HepG2 (cell line): Measurements from ENCODE around the gene NPB. TPM values are rescaled to one million over a fixed set of nuclear protein-coding genes. Genes with fewer than 3 reads are reported as not detected.

Experiments
- BATF2 ChIP-seq: sonication (generic); formaldehyde crosslinking; IDR thresholded peaks from 2 replicates; pipeline ENCODE4 v1.8.0; 2022; ENCODE audit warnings: mild to moderate bottlenecking, missing genetic modification reagents, moderate library complexity
- FOSL2 ChIP-seq: sonication (generic); formaldehyde crosslinking; IDR thresholded peaks from 2 replicates; pipeline ENCODE4 v1.4.0; 2020; ENCODE audit warnings: missing genetic modification reagents
- MXI1 ChIP-seq: IDR thresholded peaks from 3 replicates; pipeline ENCODE4 v1.6.1; 2012; ENCODE audit warnings: low read depth, low read length, inconsistent platforms, borderline replicate concordance
- TFDP1 ChIP-seq: IDR thresholded peaks from 2 replicates; pipeline ENCODE4 v1.6.1; 2016; ENCODE audit warnings: missing compliant biosample characterization, missing genetic modification reagents, borderline replicate concordance
- U2AF1 ChIP-seq: fragments of 200-400 bp; formaldehyde crosslinking; optimal IDR thresholded peaks from 2 replicates; pipeline ENCODE3; 2017; ENCODE audit warnings: mild to moderate bottlenecking, low read depth, low read length
- ZBTB34 ChIP-seq: sonication (generic); formaldehyde crosslinking; IDR thresholded peaks from 2 replicates; pipeline ENCODE4 v1.8.0; 2022; ENCODE audit warnings: mild to moderate bottlenecking, missing genetic modification reagents
- ZNF281 ChIP-seq: sonication (generic); formaldehyde crosslinking; IDR thresholded peaks from 2 replicates; pipeline ENCODE4 v1.4.0; 2020; ENCODE audit warnings: missing genetic modification reagents, borderline replicate concordance
- ZNF580 ChIP-seq: IDR thresholded peaks from 2 replicates; pipeline ENCODE4 v1.6.1; 2016; ENCODE audit warnings: low read depth, borderline replicate concordance
- ZNF773 ChIP-seq: sonication (generic); formaldehyde crosslinking; IDR thresholded peaks from 2 replicates; pipeline ENCODE4 v1.4.0; 2020; ENCODE audit warnings: missing genetic modification reagents, borderline replicate concordance
- polyA plus RNA-seq, 8 experiments: library from polyadenylated mRNA; depleted of rRNA in 3 of 8; stranded (reverse) in 7 of 8; unstranded in 1 of 8; fragments of >200 nt; fragmentation: Illumina TruSeq in 4 of 8; extraction: Trizol in 4 of 8; gene quantifications; 2 replicates each; pipeline versions ENCODE4 v1.2.1 to v1.2.3, GENCODE V29; 2011 to 2016; ENCODE audit warnings: low read depth in 4 of 8, missing spikeins in 1 of 8, mixed read lengths in 1 of 8; ENCODE audit not compliant: insufficient read depth in 1 of 8
- total RNA-seq, 5 experiments: library from RNA; depleted of rRNA; stranded (reverse); fragments of >200 nt; fragmentation: Illumina TruSeq; extraction: Trizol; gene quantifications; 2 replicates each; pipeline ENCODE4 v1.2.3, GENCODE V29; 2016; ENCODE audit warnings: low read depth in 1 of 5
- TF ChIP-seq, protein P1 (sequence below): sonication (generic); formaldehyde crosslinking; conservative IDR thresholded peaks from 2 replicates; pipeline ENCODE4 v1.4.0; 2020; ENCODE audit warnings: mild to moderate bottlenecking, missing genetic modification reagents, moderate library complexity
- TF ChIP-seq, protein P2 (sequence below): IDR thresholded peaks from 2 replicates; pipeline ENCODE4 v1.6.1; 2012; ENCODE audit warnings: inconsistent platforms
- TF ChIP-seq, protein P3 (sequence below), 2 experiments: sonication (generic) in 1 of 2; formaldehyde crosslinking in 1 of 2; IDR thresholded peaks; 2 replicates each; pipeline versions ENCODE4 v1.5.1 to v1.6.1; 2011 to 2020; ENCODE audit warnings: borderline replicate concordance in 1 of 2, low read depth in 1 of 2, low read length in 1 of 2, mild to moderate bottlenecking in 1 of 2, missing genetic modification reagents in 1 of 2, moderate library complexity in 1 of 2

NPB gene
- total and polyA plus RNA-seq, 2 of the 13 experiments (the other 11 are each of a cell fraction or from before 2014, with no cell fraction given) = 0.11 to 0.93 TPM

GRCh38 chr17:81916234-81917001 lies 14.4 kb downstream of the NPB start (continued):
- TF ChIP-seq, protein P1, sequence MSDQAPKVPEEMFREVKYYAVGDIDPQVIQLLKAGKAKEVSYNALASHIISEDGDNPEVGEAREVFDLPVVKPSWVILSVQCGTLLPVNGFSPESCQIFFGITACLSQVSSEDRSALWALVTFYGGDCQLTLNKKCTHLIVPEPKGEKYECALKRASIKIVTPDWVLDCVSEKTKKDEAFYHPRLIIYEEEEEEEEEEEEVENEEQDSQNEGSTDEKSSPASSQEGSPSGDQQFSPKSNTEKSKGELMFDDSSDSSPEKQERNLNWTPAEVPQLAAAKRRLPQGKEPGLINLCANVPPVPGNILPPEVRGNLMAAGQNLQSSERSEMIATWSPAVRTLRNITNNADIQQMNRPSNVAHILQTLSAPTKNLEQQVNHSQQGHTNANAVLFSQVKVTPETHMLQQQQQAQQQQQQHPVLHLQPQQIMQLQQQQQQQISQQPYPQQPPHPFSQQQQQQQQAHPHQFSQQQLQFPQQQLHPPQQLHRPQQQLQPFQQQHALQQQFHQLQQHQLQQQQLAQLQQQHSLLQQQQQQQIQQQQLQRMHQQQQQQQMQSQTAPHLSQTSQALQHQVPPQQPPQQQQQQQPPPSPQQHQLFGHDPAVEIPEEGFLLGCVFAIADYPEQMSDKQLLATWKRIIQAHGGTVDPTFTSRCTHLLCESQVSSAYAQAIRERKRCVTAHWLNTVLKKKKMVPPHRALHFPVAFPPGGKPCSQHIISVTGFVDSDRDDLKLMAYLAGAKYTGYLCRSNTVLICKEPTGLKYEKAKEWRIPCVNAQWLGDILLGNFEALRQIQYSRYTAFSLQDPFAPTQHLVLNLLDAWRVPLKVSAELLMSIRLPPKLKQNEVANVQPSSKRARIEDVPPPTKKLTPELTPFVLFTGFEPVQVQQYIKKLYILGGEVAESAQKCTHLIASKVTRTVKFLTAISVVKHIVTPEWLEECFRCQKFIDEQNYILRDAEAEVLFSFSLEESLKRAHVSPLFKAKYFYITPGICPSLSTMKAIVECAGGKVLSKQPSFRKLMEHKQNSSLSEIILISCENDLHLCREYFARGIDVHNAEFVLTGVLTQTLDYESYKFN (CRISPR knock-in tag) = 0 out of 2 replicates have a peak, but pooled peaks have one; percentile 24
- TF ChIP-seq U2AF1 (no peak), BATF2 (CRISPR knock-in tag) (no peak), ZNF773 (no peak), ZNF281 (CRISPR knock-in tag) (no peak), MXI1 (peak; percentile 60; the same call in 1 of the 3 replicates), ZNF580 (CRISPR knock-in tag) (no peak), TFDP1 (peak; percentile 41; the same call in 1 of the 2 replicates), FOSL2 (CRISPR knock-in tag) (0 out of 2 replicates have a peak, but pooled peaks have one; percentile 41), ZBTB34 (CRISPR knock-in tag) (no peak)
- TF ChIP-seq, protein P2, sequence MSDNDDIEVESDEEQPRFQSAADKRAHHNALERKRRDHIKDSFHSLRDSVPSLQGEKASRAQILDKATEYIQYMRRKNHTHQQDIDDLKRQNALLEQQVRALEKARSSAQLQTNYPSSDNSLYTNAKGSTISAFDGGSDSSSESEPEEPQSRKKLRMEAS = peak; percentile 34; the same call in 1 of the 2 replicates
- TF ChIP-seq, protein P3, sequence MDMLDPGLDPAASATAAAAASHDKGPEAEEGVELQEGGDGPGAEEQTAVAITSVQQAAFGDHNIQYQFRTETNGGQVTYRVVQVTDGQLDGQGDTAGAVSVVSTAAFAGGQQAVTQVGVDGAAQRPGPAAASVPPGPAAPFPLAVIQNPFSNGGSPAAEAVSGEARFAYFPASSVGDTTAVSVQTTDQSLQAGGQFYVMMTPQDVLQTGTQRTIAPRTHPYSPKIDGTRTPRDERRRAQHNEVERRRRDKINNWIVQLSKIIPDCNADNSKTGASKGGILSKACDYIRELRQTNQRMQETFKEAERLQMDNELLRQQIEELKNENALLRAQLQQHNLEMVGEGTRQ (IDR thresholded peaks at IDR 0.05; ENCODE audit: low read depth, low read length) = no peak
- TF ChIP-seq, protein P3 (CRISPR knock-in tag; IDR thresholded peaks at IDR 0.05; ENCODE audit: borderline replicate concordance) = peak; percentile 60; the same call in 1 of the 2 replicates
